GM23338 (cell line): Measurements from ENCODE around the gene HOXB5. TPM values are rescaled to one million over a fixed set of nuclear protein-coding genes. Genes with fewer than 3 reads are reported as not detected.

Experiments used
- ATAC-seq: fragments of 200-7000 bp; cut with Tn5 transposase; 3 replicates; pipeline ENCODE4 v1.9.1; 2020
- DNase-seq: peaks from one replicate; pipeline ENCODE4 v3.0.0-alpha.2; 2015; ENCODE audit warnings: low spot score
- H2AFZ ChIP-seq: fragments of 200-600 bp; sonication (generic); 2 replicates; pipeline ENCODE4 v1.8.0; 2016; ENCODE audit warnings: antibody characterized with exemption, mild to moderate bottlenecking, moderate library complexity
- H3F3A ChIP-seq: fragments of 200-600 bp; sonication (generic); replicated peaks from 2 replicates; pipeline ENCODE4 v1.8.0; 2017; ENCODE audit warnings: antibody characterized with exemption, mixed run types, low read depth
- H3K27ac ChIP-seq: fragments of 200-600 bp; sonication (generic); 2 replicates; pipeline ENCODE4 v1.6.1; 2016; ENCODE audit warnings: low read depth
- H3K27me3 ChIP-seq: fragments of 200-600 bp; sonication (generic); 2 replicates; pipeline ENCODE4 v1.8.0; 2016; ENCODE audit warnings: mild to moderate bottlenecking, mixed run types, moderate library complexity; ENCODE audit not compliant: insufficient read depth
- H3K36me3 ChIP-seq: fragments of 200-600 bp; sonication (generic); 2 replicates; pipeline ENCODE4 v1.8.0; 2016; ENCODE audit warnings: mild to moderate bottlenecking; ENCODE audit not compliant: insufficient read depth
- H3K4me1 ChIP-seq: fragments of 200-600 bp; sonication (generic); 2 replicates; pipeline ENCODE4 v1.8.0; 2016; ENCODE audit warnings: mild to moderate bottlenecking, moderate library complexity; ENCODE audit not compliant: insufficient read depth
- H3K4me2 ChIP-seq: fragments of 200-600 bp; sonication (generic); 2 replicates; pipeline ENCODE4 v1.7.1; 2017; ENCODE audit warnings: mixed run types
- H3K4me3 ChIP-seq: fragments of 200-600 bp; sonication (generic); 2 replicates; pipeline ENCODE4 v1.6.1; 2016; ENCODE audit warnings: mixed run types
- H3K79me2 ChIP-seq: fragments of 200-600 bp; sonication (generic); replicated peaks from 2 replicates; pipeline ENCODE4 v1.8.0; 2017; ENCODE audit warnings: mild to moderate bottlenecking; ENCODE audit not compliant: insufficient read depth
- H3K9me2 ChIP-seq: fragments of 200-600 bp; sonication (generic); 2 replicates; pipeline ENCODE4 v1.8.0; 2017; ENCODE audit not compliant: insufficient read depth
- H4K20me1 ChIP-seq: fragments of 200-600 bp; sonication (generic); replicated peaks from 2 replicates; pipeline ENCODE4 v1.8.0; 2017; ENCODE audit warnings: mild to moderate bottlenecking; ENCODE audit not compliant: insufficient read depth
- H3K27ac Mint-ChIP-seq: 2 replicates; pipeline ENCODE4 v1.8.0; 2020; ENCODE audit warnings: inconsistent platforms, mild to moderate bottlenecking, moderate library complexity, mixed read lengths
- H3K27me3 Mint-ChIP-seq: 3 replicates; pipeline ENCODE4 v1.8.0; 2022; ENCODE audit warnings: low read depth, mild to moderate bottlenecking, moderate library complexity, mixed read lengths, inconsistent platforms; ENCODE audit not compliant: insufficient read depth, poor library complexity
- H3K36me3 Mint-ChIP-seq: 3 replicates; pipeline ENCODE4 v1.8.0; 2021; ENCODE audit warnings: low read depth, mild to moderate bottlenecking, inconsistent platforms, moderate library complexity, mixed read lengths
- H3K4me1 Mint-ChIP-seq: 3 replicates; pipeline ENCODE4 v1.8.0; 2020; ENCODE audit warnings: mild to moderate bottlenecking, inconsistent platforms, mixed read lengths
- H3K4me3 Mint-ChIP-seq: 3 replicates; pipeline ENCODE4 v1.8.0; 2021; ENCODE audit warnings: moderate library complexity, mild to moderate bottlenecking, inconsistent platforms, mixed read lengths
- H3K9me3 Mint-ChIP-seq: 3 replicates; pipeline ENCODE4 v1.8.0; 2020; ENCODE audit warnings: moderate library complexity, mild to moderate bottlenecking, inconsistent platforms, mixed read lengths
- CTCF ChIP-seq, 2 experiments: fragments of 200-600 bp in 1 of 2; sonication (generic) in 1 of 2; conservative IDR thresholded peaks; 2 replicates each; pipeline versions ENCODE4 v1.5.1 to v1.6.1; 2016 to 2017; ENCODE audit warnings: antibody characterized with exemption in 2 of 2, low read depth in 2 of 2, mild to moderate bottlenecking in 2 of 2, moderate library complexity in 1 of 2
- EZH2 ChIP-seq: fragments of 200-600 bp; sonication (generic); IDR thresholded peaks from one replicate; pipeline ENCODE4 v1.8.0; 2017; ENCODE audit warnings: antibody characterized with exemption, mild to moderate bottlenecking, low read depth; ENCODE audit not compliant: unreplicated experiment
- EZH2phosphoT487 ChIP-seq: fragments of 200-600 bp; sonication (generic); IDR thresholded peaks from one replicate; pipeline ENCODE4 v1.8.1; 2018; ENCODE audit warnings: antibody characterized with exemption; ENCODE audit not compliant: unreplicated experiment
- JUNB ChIP-seq: IDR thresholded peaks from one replicate; pipeline ENCODE4 v1.6.1; 2016; ENCODE audit warnings: antibody characterized with exemption; ENCODE audit not compliant: unreplicated experiment
- NANOG ChIP-seq: IDR thresholded peaks from 2 replicates; pipeline ENCODE4 v1.6.1; 2016; ENCODE audit warnings: antibody characterized with exemption, borderline replicate concordance
- ZNF462 ChIP-seq: fragments of 250-450 bp; sonication (Bioruptor Pico); IDR thresholded peaks from 2 replicates; pipeline ENCODE4 v1.5.0; 2020; ENCODE audit warnings: mild to moderate bottlenecking, moderate library complexity
- polyA plus RNA-seq: library from polyadenylated mRNA; unstranded; fragments of >200 nt; fragmentation: Nextera tagmentation; extraction: Ambion mirVana; gene quantifications from 2 replicates; pipeline ENCODE4 v1.2.1, GENCODE V29; 2016
- total RNA-seq: library from RNA; depleted of rRNA; stranded (reverse); fragments of >200 nt; shearing (Covaris generic); gene quantifications from 2 replicates; pipeline ENCODE4 v1.2.3, GENCODE V29; 2014
- TF ChIP-seq, protein P1 (sequence below): IDR thresholded peaks from 2 replicates; pipeline ENCODE4 v1.6.1; 2016; ENCODE audit warnings: antibody characterized with exemption

HOXB5 gene
- total and polyA plus RNA-seq, 2 experiments from 2014 or later = not detected

- H3K36me3 ChIP-seq = no peaks in the 10 kb centered on the region
- no peak overlapping the region for H3K27ac ChIP-seq
- TF ChIP-seq NANOG = no peak
- no peak for TF ChIP-seq ZNF462 (CRISPR knock-in tag)
- TF ChIP-seq EZH2 = peak; percentile 97
- TF ChIP-seq JUNB = no peak
- no peak for TF ChIP-seq CTCF (conservative IDR thresholded peaks at IDR 0.05; ENCODE audit: low read depth in 2 of 2)
- no peak for TF ChIP-seq EZH2phosphoT487
- TF ChIP-seq, protein P1, sequence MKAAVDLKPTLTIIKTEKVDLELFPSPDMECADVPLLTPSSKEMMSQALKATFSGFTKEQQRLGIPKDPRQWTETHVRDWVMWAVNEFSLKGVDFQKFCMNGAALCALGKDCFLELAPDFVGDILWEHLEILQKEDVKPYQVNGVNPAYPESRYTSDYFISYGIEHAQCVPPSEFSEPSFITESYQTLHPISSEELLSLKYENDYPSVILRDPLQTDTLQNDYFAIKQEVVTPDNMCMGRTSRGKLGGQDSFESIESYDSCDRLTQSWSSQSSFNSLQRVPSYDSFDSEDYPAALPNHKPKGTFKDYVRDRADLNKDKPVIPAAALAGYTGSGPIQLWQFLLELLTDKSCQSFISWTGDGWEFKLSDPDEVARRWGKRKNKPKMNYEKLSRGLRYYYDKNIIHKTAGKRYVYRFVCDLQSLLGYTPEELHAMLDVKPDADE = no peak
- peak overlapping the region; percentile 33; the same call in 1 of the 2 replicates for H3K4me3 ChIP-seq
- peak; percentile 9; the same call in 2 of the 3 replicates for ATAC-seq
- Mint-ChIP-seq H3K9me3 (peaks cover 9% of the 10 kb centered on the region; the same call in 2 of the 3 replicates), H3K36me3 (peaks cover 3% of the 10 kb centered on the region; the same call in 2 of the 3 replicates), H3K27ac (no peak overlapping the region), H3K4me3 (peak overlapping the region; percentile 47; the same call in 2 of the 3 replicates), H3K27me3 (peaks cover 99% of the 10 kb centered on the region), H3K4me1 (peaks cover 18% of the 10 kb centered on the region)
- no peaks in the 10 kb centered on the region for H3K79me2 ChIP-seq
- no peaks in the 10 kb centered on the region for H3K9me2 ChIP-seq
- H3K4me1 ChIP-seq = peaks cover 30% of the 10 kb centered on the region
- peak overlapping the region; percentile 69 for H3K4me2 ChIP-seq
- DNase-seq = peak; percentile 53
- H4K20me1 ChIP-seq = peaks cover 64% of the 10 kb centered on the region
- H3F3A ChIP-seq = peaks cover 48% of the 10 kb centered on the region
- H2AFZ ChIP-seq = 0 out of 2 replicates have a peak overlapping the region, but pooled peaks have one; percentile 52
- peaks cover 100% of the 10 kb centered on the region for H3K27me3 ChIP-seq
Measured at GRCh38 chr17:48619826-48620449, 26.4 kb upstream of the HOXB5 start.
